Measurements from ENCODE around the gene VGF. TPM values are rescaled to one million over a fixed set of nuclear protein-coding genes. Genes with fewer than 3 reads are reported as not detected.

Gene VGF
- total and polyA plus RNA-seq, 3 donors from 2014 or later: 0.87 to 2.3 (median 1.2) TPM

DNA sequence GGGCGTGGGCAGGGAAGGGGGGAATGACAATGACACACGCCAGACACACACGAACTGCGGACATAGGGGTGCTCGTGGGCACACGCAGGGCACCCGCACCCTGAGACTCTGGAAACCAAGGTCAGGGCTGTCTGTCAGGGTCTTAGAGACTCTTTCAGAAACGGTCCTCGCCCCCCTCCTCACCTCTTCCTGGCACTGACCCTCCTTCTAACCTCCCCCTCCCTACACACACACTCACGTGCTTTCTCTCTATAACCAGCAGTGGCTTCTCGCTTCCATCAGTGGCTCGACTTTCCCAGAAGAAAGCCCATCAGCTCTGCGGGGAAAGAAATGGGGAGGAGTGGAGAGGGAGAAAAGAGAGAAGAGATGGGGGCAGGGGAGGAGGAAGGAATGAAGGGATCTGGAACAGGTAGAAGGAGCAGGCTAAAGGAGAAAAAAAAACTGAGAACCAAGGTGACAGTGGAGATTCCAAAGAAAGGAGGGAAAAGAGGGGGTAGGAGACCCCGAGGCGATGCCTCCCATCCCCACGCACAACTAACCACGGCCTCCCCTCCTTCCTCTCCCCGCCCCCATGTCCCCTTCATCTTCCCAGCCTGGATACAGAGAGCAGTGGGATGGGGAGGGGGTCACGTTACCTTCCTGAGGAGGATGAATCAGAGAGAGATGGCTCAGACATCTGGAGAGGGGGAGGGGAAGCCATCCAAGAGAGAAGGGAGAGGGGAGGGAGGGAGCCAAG is 1.7 kb upstream of the VGF start:
- no peaks in the 10 kb centered on the region for H3K27me3 ChIP-seq
- H3K4me1 ChIP-seq: peaks cover 20% of the 10 kb centered on the region

DNA sequence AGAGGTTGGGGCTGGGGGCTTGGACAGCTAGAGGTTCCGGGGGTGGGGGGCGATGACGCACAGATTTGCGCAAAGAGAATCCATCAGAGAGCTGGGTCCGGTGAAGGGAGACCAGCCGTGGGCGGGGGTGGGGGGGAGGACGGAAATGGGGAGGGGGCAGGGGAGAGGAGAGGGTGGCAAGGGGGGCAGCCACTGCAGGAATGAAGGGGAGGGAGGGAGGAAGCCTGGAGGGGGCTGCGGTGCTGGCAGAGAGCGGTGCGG is 1.2 kb upstream of the VGF start:
- Histone ChIP-seq H3K4me1 (peaks cover 17% of the 10 kb centered on the region), H3K9me3 (no peaks in the 10 kb centered on the region), H3K27me3 (no peaks in the 10 kb centered on the region), H3K27ac (no peak overlapping the region), H3K36me3 (ENCODE audit: low read depth, missing control alignments) (no peaks in the 10 kb centered on the region), H3K4me3 (no peak overlapping the region)
- intact Hi-C loops (cut with DNase I; ENCODE audit: low total_unique reads): loop anchor here (10.0 kb wide), 1 partner anchor 118 kb away; no protein-coding TSS in a partner anchor
- TF ChIP-seq, protein P1, sequence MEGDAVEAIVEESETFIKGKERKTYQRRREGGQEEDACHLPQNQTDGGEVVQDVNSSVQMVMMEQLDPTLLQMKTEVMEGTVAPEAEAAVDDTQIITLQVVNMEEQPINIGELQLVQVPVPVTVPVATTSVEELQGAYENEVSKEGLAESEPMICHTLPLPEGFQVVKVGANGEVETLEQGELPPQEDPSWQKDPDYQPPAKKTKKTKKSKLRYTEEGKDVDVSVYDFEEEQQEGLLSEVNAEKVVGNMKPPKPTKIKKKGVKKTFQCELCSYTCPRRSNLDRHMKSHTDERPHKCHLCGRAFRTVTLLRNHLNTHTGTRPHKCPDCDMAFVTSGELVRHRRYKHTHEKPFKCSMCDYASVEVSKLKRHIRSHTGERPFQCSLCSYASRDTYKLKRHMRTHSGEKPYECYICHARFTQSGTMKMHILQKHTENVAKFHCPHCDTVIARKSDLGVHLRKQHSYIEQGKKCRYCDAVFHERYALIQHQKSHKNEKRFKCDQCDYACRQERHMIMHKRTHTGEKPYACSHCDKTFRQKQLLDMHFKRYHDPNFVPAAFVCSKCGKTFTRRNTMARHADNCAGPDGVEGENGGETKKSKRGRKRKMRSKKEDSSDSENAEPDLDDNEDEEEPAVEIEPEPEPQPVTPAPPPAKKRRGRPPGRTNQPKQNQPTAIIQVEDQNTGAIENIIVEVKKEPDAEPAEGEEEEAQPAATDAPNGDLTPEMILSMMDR (IDR thresholded peaks at IDR 0.05): no peak
- no peak for DNase-seq
- WGBS, 2 donors: 0% methylated on average over 9 to 11 of the region's 11 CpGs

More for the DNA sequence above, 1.7 kb upstream of the VGF start:
- no peak for TF ChIP-seq POLR2A (IDR thresholded peaks at IDR 0.05)
- TF ChIP-seq, protein P1 (IDR thresholded peaks at IDR 0.05): no peak
- no peak for DNase-seq
- Histone ChIP-seq H3K36me3 (ENCODE audit: low read depth, missing control alignments) (no peaks in the 10 kb centered on the region), H3K27ac (no peak overlapping the region), H3K9me3 (no peaks in the 10 kb centered on the region), H3K4me3 (no peak overlapping the region)
- intact Hi-C loops (cut with DNase I; ENCODE audit: low total_unique reads): loop anchor here (10.0 kb wide), 1 partner anchor 118 kb away; no protein-coding TSS in a partner anchor
- WGBS, 2 donors: 1% methylated on average over 19 of the region's 19 CpGs

DNA sequence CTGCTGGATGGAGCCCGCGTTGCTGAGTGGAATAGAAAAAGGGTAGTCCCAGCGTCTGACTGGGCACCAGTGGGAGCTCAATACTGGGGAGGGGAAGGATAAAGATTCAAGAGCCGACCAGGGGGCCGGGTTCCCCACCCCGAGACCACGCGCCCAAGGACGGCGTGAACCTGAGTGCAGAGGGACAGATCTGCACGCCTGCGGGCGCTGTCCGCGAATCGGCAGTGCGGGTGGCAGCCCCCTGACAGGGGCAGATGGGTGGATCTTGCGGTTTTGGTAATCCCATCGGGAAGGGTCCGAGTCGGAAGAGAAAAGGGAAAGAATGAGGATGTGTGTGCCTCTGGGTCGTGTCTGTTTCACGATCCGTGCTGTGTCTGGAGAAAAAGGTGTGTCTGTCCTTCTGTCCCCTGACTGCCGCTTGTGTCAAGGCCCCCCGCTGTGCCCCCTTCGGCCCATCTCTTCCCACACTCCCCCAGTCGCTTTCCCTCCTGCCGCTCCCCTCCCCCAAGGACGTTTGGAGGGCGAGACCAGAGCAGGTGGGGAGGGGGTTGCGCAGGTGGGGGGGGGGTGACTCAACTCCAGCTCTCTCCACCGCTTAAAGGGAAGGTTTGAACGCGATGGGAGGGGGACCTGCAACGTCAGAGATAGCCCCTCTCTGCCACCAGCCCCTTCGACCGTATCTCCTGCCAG is 734 bp upstream of the VGF start:
- Histone ChIP-seq H3K4me3 (no peak overlapping the region), H3K9me3 (no peaks in the 10 kb centered on the region), H3K36me3 (ENCODE audit: low read depth, missing control alignments) (no peaks in the 10 kb centered on the region), H3K27me3 (no peaks in the 10 kb centered on the region), H3K27ac (no peak overlapping the region), H3K4me1 (peaks cover 17% of the 10 kb centered on the region)
- WGBS, 2 donors: 1 to 2% methylated on average over 37 to 38 of the region's 38 CpGs
- no peak for DNase-seq
- intact Hi-C loops (cut with DNase I; ENCODE audit: low total_unique reads): loop anchor here (10.0 kb wide), 1 partner anchor 119 kb away; no protein-coding TSS in a partner anchor
- no peak for TF ChIP-seq POLR2A (IDR thresholded peaks at IDR 0.05)
- TF ChIP-seq, protein P1 (IDR thresholded peaks at IDR 0.05): no peak

DNA sequence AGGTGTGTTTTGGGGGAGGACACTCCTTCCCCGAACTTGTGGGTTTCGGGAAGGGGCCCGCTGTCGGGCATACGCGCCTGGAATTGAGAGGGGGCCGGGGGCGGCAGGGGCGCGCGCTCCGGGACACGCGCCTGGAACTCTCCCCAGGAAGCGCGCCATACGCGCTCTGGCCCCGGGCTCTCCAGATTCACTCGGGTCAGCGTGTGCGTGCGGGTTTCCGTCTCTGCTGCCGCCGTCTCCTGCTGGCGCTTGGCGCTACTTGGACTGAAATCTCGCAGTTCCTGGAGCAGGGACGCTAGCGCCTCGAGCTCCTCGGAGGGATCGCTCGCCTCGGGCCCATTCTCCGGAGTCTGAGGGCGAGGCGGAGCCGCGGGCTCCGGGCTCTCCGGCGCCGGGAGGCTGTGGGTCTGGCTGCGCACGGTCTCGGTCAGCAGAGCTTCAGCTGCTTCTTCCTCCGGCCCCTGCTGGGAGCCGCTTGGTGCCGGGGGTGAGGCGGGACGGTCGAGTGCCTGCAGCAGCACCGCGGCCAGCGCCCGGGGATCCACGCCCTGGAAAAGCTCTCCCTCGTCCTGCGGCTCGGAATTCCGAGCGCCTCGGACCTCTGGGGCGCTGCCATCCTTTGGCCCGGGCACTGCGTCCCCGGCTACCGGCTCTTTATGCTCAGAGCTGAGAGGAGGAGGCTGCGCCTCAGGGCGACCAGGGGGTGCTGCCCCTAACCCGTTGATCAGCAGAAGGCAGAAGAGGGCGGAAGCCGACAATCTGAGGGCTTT is 1.1 kb downstream of the VGF start:
- Histone ChIP-seq H3K9me3 (no peaks in the 10 kb centered on the region), H3K27me3 (no peaks in the 10 kb centered on the region), H3K36me3 (ENCODE audit: low read depth, missing control alignments) (no peaks in the 10 kb centered on the region), H3K4me3 (peak overlapping the region in 1 of 2 donors; percentile 45), H3K4me1 (peaks cover 17% of the 10 kb centered on the region), H3K27ac (no peak overlapping the region)
- DNase-seq: peak; percentile 60
- intact Hi-C loops (cut with DNase I; ENCODE audit: low total_unique reads): loop anchor here (10.0 kb wide), 1 partner anchor 121 kb away; no protein-coding TSS in a partner anchor
- TF ChIP-seq, protein P1 (IDR thresholded peaks at IDR 0.05): no peak
- TF ChIP-seq POLR2A (IDR thresholded peaks at IDR 0.05): no peak
- 1 to 11% methylated on average over 5 to 49 of the region's 75 CpGs for WGBS, 2 donors
